WTC11 (cell line): ENCODE measurements around the gene DMPK. TPM values are rescaled to one million over a fixed set of nuclear protein-coding genes. Genes with fewer than 3 reads are reported as not detected.

Source experiments
- ATAC-seq: fragments of 200-7000 bp; cut with Tn5 transposase; 2 replicates; pipeline ENCODE4 v1.10.0; 2021; ENCODE audit warnings: mild to moderate bottlenecking, moderate library complexity
- CTCF ChIA-PET: fragments of 300-600 bp; sonication (Branson Sonifier 250); formaldehyde crosslinking; loops from one replicate; lab custom pipeline; 2021; ENCODE audit warnings: antibody characterized with exemption; lab: Charles Lee
- POLR2A ChIA-PET: fragments of 350-600 bp; sonication (Branson Sonifier 250); formaldehyde crosslinking; loops from one replicate; lab custom pipeline; 2021; ENCODE audit warnings: antibody characterized with exemption; lab: Charles Lee
- DNase-seq: peaks from one replicate; pipeline ENCODE4 v3.0.0; 2021; ENCODE audit warnings: low spot score
- H3K27ac Mint-ChIP-seq: 2 replicates; pipeline ENCODE4 v1.8.0; 2021; ENCODE audit warnings: mixed read lengths
- H3K27me3 Mint-ChIP-seq: 2 replicates; pipeline ENCODE4 v1.8.0; 2021; ENCODE audit warnings: low read depth, mild to moderate bottlenecking, moderate library complexity, mixed read lengths
- H3K36me3 Mint-ChIP-seq: 2 replicates; pipeline ENCODE4 v1.8.0; 2021; ENCODE audit warnings: mixed read lengths
- H3K4me1 Mint-ChIP-seq: 2 replicates; pipeline ENCODE4 v1.8.0; 2022; ENCODE audit warnings: mixed read lengths
- H3K4me3 Mint-ChIP-seq: 2 replicates; pipeline ENCODE4 v1.8.0; 2021; ENCODE audit warnings: mild to moderate bottlenecking, moderate library complexity, mixed read lengths
- H3K9me3 Mint-ChIP-seq: 2 replicates; pipeline ENCODE4 v1.8.0; 2021; ENCODE audit warnings: mixed read lengths
- ARID4B ChIP-seq: sonication (generic); formaldehyde crosslinking; IDR thresholded peaks from 2 replicates; pipeline ENCODE4 v1.8.0; 2023; ENCODE audit warnings: missing genetic modification reagents, mild to moderate bottlenecking, borderline replicate concordance
- CREM ChIP-seq: sonication (generic); formaldehyde crosslinking; IDR thresholded peaks from 2 replicates; pipeline ENCODE4 v1.8.1; 2022; ENCODE audit warnings: mild to moderate bottlenecking, missing genetic modification reagents, moderate library complexity
- FOXK1 ChIP-seq: sonication (generic); formaldehyde crosslinking; IDR thresholded peaks from 2 replicates; pipeline ENCODE4 v1.8.0; 2022; ENCODE audit warnings: mild to moderate bottlenecking, moderate library complexity, missing genetic modification reagents
- IRF2 ChIP-seq: sonication (generic); formaldehyde crosslinking; IDR thresholded peaks from 2 replicates; pipeline ENCODE4 v1.8.0; 2022; ENCODE audit warnings: low read depth, missing genetic modification reagents, borderline replicate concordance
- JAZF1 ChIP-seq: fragments of 250-450 bp; sonication (Bioruptor Pico); IDR thresholded peaks from 2 replicates; pipeline ENCODE4 v1.9.0; 2021; ENCODE audit warnings: moderate library complexity, mild to moderate bottlenecking, inconsistent platforms
- JUN ChIP-seq: sonication (generic); formaldehyde crosslinking; IDR thresholded peaks from 2 replicates; pipeline ENCODE4 v1.8.0; 2023; ENCODE audit warnings: mild to moderate bottlenecking, missing genetic modification reagents
- KAT7 ChIP-seq: sonication (generic); formaldehyde crosslinking; IDR thresholded peaks from 2 replicates; pipeline ENCODE4 v1.8.1; 2023; ENCODE audit warnings: missing genetic modification reagents, mild to moderate bottlenecking, borderline replicate concordance
- NFYB ChIP-seq: sonication (generic); formaldehyde crosslinking; conservative IDR thresholded peaks from 2 replicates; pipeline ENCODE4 v1.8.0; 2022; ENCODE audit warnings: low read depth, missing genetic modification reagents
- NR1H2 ChIP-seq: sonication (generic); formaldehyde crosslinking; IDR thresholded peaks from 2 replicates; pipeline ENCODE4 v1.9.0; 2021; ENCODE audit warnings: mild to moderate bottlenecking, moderate library complexity, missing genetic modification reagents
- NR2C2 ChIP-seq: sonication (generic); formaldehyde crosslinking; IDR thresholded peaks from 2 replicates; pipeline ENCODE4 v1.8.0; 2022; ENCODE audit warnings: mild to moderate bottlenecking, missing genetic modification reagents
- SMAD4 ChIP-seq: sonication (generic); formaldehyde crosslinking; IDR thresholded peaks from 2 replicates; pipeline ENCODE4 v1.8.0; 2022; ENCODE audit warnings: mild to moderate bottlenecking, missing genetic modification reagents
- SP1 ChIP-seq: sonication (generic); formaldehyde crosslinking; conservative IDR thresholded peaks from 2 replicates; pipeline ENCODE4 v1.8.1; 2022; ENCODE audit warnings: missing genetic modification reagents
- ZBTB21 ChIP-seq: sonication (generic); formaldehyde crosslinking; IDR thresholded peaks from 2 replicates; pipeline ENCODE4 v1.8.1; 2023; ENCODE audit warnings: mild to moderate bottlenecking, missing genetic modification reagents, borderline replicate concordance
- ZNF121 ChIP-seq: sonication (generic); formaldehyde crosslinking; IDR thresholded peaks from 2 replicates; pipeline ENCODE4 v1.8.0; 2023; ENCODE audit warnings: missing genetic modification reagents
- ZNF317 ChIP-seq: sonication (generic); formaldehyde crosslinking; IDR thresholded peaks from 2 replicates; pipeline ENCODE4 v1.8.1; 2023; ENCODE audit warnings: low read depth, mild to moderate bottlenecking, moderate library complexity, missing genetic modification reagents, borderline replicate concordance
- ZNF416 ChIP-seq: fragments of 250-450 bp; sonication (Bioruptor Pico); IDR thresholded peaks from 2 replicates; pipeline ENCODE4 v1.9.0; 2021; ENCODE audit warnings: mild to moderate bottlenecking, inconsistent platforms
- total RNA-seq: library from RNA; stranded (reverse); gene quantifications from 3 replicates; pipeline ENCODE4 v1.2.3, GENCODE V29; 2021
- TF ChIP-seq, protein P1 (sequence below): sonication (generic); formaldehyde crosslinking; IDR thresholded peaks from 2 replicates; pipeline ENCODE4 v1.8.1; 2023; ENCODE audit warnings: mild to moderate bottlenecking, missing genetic modification reagents, moderate library complexity
- TF ChIP-seq, protein P2 (sequence below): fragments of 250-450 bp; sonication (Bioruptor Pico); IDR thresholded peaks from 2 replicates; pipeline ENCODE4 v1.9.0; 2021; ENCODE audit warnings: mild to moderate bottlenecking, borderline replicate concordance

DMPK gene
- total RNA-seq, 1 experiment from 2014 or later: 42.7 TPM

- TF ChIP-seq ZNF416 (CRISPR knock-in tag) (no peak), JAZF1 (CRISPR knock-in tag) (no peak), FOXK1 (CRISPR knock-in tag) (no peak), NFYB (CRISPR knock-in tag) (no peak), JUN (no peak), CREM (CRISPR knock-in tag) (no peak), NR2C2 (CRISPR knock-in tag) (no peak), ZNF317 (CRISPR knock-in tag) (no peak), NR1H2 (CRISPR knock-in tag) (no peak), ZBTB21 (CRISPR knock-in tag) (no peak), KAT7 (CRISPR knock-in tag) (no peak), SMAD4 (no peak), ARID4B (CRISPR knock-in tag) (no peak), SP1 (CRISPR knock-in tag) (no peak), ZNF121 (CRISPR knock-in tag) (no peak)
- TF ChIP-seq, protein P1, sequence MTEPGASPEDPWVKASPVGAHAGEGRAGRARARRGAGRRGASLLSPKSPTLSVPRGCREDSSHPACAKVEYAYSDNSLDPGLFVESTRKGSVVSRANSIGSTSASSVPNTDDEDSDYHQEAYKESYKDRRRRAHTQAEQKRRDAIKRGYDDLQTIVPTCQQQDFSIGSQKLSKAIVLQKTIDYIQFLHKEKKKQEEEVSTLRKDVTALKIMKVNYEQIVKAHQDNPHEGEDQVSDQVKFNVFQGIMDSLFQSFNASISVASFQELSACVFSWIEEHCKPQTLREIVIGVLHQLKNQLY (CRISPR knock-in tag): no peak
- TF ChIP-seq, protein P2, sequence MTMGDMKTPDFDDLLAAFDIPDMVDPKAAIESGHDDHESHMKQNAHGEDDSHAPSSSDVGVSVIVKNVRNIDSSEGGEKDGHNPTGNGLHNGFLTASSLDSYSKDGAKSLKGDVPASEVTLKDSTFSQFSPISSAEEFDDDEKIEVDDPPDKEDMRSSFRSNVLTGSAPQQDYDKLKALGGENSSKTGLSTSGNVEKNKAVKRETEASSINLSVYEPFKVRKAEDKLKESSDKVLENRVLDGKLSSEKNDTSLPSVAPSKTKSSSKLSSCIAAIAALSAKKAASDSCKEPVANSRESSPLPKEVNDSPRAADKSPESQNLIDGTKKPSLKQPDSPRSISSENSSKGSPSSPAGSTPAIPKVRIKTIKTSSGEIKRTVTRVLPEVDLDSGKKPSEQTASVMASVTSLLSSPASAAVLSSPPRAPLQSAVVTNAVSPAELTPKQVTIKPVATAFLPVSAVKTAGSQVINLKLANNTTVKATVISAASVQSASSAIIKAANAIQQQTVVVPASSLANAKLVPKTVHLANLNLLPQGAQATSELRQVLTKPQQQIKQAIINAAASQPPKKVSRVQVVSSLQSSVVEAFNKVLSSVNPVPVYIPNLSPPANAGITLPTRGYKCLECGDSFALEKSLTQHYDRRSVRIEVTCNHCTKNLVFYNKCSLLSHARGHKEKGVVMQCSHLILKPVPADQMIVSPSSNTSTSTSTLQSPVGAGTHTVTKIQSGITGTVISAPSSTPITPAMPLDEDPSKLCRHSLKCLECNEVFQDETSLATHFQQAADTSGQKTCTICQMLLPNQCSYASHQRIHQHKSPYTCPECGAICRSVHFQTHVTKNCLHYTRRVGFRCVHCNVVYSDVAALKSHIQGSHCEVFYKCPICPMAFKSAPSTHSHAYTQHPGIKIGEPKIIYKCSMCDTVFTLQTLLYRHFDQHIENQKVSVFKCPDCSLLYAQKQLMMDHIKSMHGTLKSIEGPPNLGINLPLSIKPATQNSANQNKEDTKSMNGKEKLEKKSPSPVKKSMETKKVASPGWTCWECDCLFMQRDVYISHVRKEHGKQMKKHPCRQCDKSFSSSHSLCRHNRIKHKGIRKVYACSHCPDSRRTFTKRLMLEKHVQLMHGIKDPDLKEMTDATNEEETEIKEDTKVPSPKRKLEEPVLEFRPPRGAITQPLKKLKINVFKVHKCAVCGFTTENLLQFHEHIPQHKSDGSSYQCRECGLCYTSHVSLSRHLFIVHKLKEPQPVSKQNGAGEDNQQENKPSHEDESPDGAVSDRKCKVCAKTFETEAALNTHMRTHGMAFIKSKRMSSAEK (CRISPR knock-in tag): no peak
- H3K36me3 Mint-ChIP-seq: no peaks in the 10 kb centered on the region
- H3K4me1 Mint-ChIP-seq: no peaks in the 10 kb centered on the region
- H3K4me3 Mint-ChIP-seq: no peak overlapping the region
- POLR2A ChIA-PET: no interaction called here
- CTCF ChIA-PET: no interaction called here
- ATAC-seq (no peak), DNase-seq (no peak)
- H3K27me3 Mint-ChIP-seq: peaks cover 23% of the 10 kb centered on the region
- no peaks in the 10 kb centered on the region for H3K9me3 Mint-ChIP-seq
- no peak overlapping the region for H3K27ac Mint-ChIP-seq
Observed at GRCh38 chr19:45747513-45747912, 34.8 kb downstream of the DMPK start.

- no peak for TF ChIP-seq IRF2
- ChIA-PET POLR2A (no interaction called here), CTCF (no interaction called here)
- H3K4me3 Mint-ChIP-seq: no peak overlapping the region
- no peaks in the 10 kb centered on the region for H3K9me3 Mint-ChIP-seq
- no peak for ATAC-seq
- H3K27ac Mint-ChIP-seq: no peak overlapping the region
- H3K27me3 Mint-ChIP-seq: peaks cover 26% of the 10 kb centered on the region
- DNase-seq: no peak
- H3K4me1 Mint-ChIP-seq: no peaks in the 10 kb centered on the region
- H3K36me3 Mint-ChIP-seq: no peaks in the 10 kb centered on the region
Observed at GRCh38 chr19:45746866-45747265, 35.4 kb downstream of the DMPK start.
